Cardiac muscle cell (in vitro differentiated cells and primary cell): ENCODE results near the gene PGM1. TPM values are rescaled to one million over a fixed set of nuclear protein-coding genes. Genes with fewer than 3 reads are reported as not detected.
A peak's percentile ranks its signal among the peaks of the same experiment; 100 is the strongest.

ENCODE experiments used
- DNase-seq, 2 donors: peaks; one replicate each; pipeline versions ENCODE4 v3.0.0 to v3.0.0-alpha.2; 2010 to 2017; ENCODE audit warnings: low read depth in 1 of 2, low spot score in 1 of 2
- H3K27ac ChIP-seq: fragments of 200-600 bp; sonication (generic); 2 replicates; pipeline ENCODE4 v1.5.1; 2016
- H3K27me3 ChIP-seq: fragments of 200-600 bp; sonication (generic); 2 replicates; pipeline ENCODE4 v1.6.0; 2016; ENCODE audit warnings: control low read depth
- H3K36me3 ChIP-seq: fragments of 200-600 bp; sonication (generic); 2 replicates; pipeline ENCODE4 v1.5.1; 2016; ENCODE audit warnings: control low read depth
- H3K4me1 ChIP-seq: fragments of 200-600 bp; sonication (generic); 2 replicates; pipeline ENCODE4 v1.8.1; 2017; ENCODE audit warnings: low read depth, mild to moderate bottlenecking, mixed run types
- H3K4me3 ChIP-seq: fragments of 200-600 bp; sonication (generic); 2 replicates; pipeline ENCODE4 v1.5.1; 2016; ENCODE audit warnings: mild to moderate bottlenecking
- H3K9me3 ChIP-seq: fragments of 200-600 bp; sonication (generic); 2 replicates; pipeline ENCODE4 v1.5.1; 2017; ENCODE audit warnings: low read depth, mild to moderate bottlenecking, control low read depth
- CTCF ChIP-seq: IDR thresholded peaks from 2 replicates; pipeline ENCODE4 v1.5.1; 2012; ENCODE audit warnings: low read depth, mild to moderate bottlenecking, low read length
- polyA plus RNA-seq: library from polyadenylated mRNA; unstranded; fragments of >200 nt; fragmentation: Nextera tagmentation; extraction: Ambion mirVana; gene quantifications from 2 replicates; pipeline ENCODE4 v1.2.1, GENCODE V29; 2016
- total RNA-seq: library from RNA; depleted of rRNA; stranded (reverse); fragments of >200 nt; gene quantifications from 2 replicates; pipeline ENCODE4 v1.2.3, GENCODE V29; 2016

Gene PGM1
- total and polyA plus RNA-seq, 2 experiments from 2014 or later, result 277 to 344 TPM

GRCh38 chr1:63659448-63659847 is 66.2 kb downstream of the PGM1 start:
- no peak for TF ChIP-seq CTCF
- peaks cover 32% of the 10 kb centered on the region for H3K36me3 ChIP-seq
- H3K4me3 ChIP-seq, result no peak overlapping the region

DNA sequence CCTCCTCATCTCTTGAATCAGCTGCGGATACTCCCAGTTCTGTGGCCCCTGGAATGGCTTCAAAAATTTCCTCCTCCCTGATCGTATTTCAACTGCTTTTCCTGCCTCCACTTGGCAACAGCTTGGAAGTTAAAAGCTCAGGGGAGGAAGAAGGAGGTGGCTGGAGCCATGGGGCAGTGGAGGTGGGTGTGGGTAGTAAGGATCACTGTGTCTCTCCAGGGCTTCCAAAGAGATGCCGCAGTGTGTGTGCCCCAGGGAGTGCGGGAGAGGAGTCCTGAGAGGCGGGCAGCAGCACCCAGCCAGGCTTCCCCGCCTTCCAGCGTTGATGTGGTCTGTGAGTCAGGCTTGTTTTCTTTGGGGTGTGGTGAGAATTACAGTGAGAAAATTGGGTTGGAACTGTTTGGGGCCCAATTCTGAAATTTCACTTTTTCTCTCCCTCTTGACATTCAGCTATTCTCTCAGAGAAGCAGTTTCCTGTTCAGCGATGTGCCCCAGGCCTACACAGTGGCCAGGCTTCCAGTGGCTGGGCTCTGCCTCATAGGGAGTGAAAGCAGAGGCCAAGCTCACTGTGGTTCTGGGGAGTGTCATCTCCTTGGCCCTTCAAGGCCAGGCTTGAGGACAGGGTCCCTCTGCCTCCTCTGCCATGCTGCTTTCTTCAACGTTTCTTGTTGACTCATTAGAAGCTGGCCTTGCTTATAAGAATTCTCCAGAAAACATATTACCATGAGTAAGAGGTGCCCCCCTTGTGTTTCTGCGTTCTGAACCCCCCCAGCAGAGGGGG is 69.0 kb downstream of the PGM1 start:
- H3K4me1 ChIP-seq, result no peaks in the 10 kb centered on the region
- DNase-seq, result peak in 1 of 2 donors; percentile 83
- no peak for TF ChIP-seq CTCF
- no peak overlapping the region for H3K27ac ChIP-seq
- no peaks in the 10 kb centered on the region for H3K27me3 ChIP-seq
- no peaks in the 10 kb centered on the region for H3K9me3 ChIP-seq
- H3K36me3 ChIP-seq, result peaks cover 14% of the 10 kb centered on the region
- no peak overlapping the region for H3K4me3 ChIP-seq

More at GRCh38 chr1:63659448-63659847, 66.2 kb downstream of the PGM1 start:
- no peak for DNase-seq
- no peaks in the 10 kb centered on the region for H3K27me3 ChIP-seq
- no peaks in the 10 kb centered on the region for H3K4me1 ChIP-seq
- H3K27ac ChIP-seq, result peak overlapping the region; percentile 1
- no peaks in the 10 kb centered on the region for H3K9me3 ChIP-seq

GRCh38 chr1:63662841-63663240 is 69.6 kb downstream of the PGM1 start:
- TF ChIP-seq CTCF, result no peak
- peak in 1 of 2 donors; percentile 13 for DNase-seq
- Histone ChIP-seq H3K36me3 (peaks cover 10% of the 10 kb centered on the region), H3K4me1 (no peaks in the 10 kb centered on the region), H3K27ac (no peak overlapping the region), H3K27me3 (no peaks in the 10 kb centered on the region), H3K9me3 (no peaks in the 10 kb centered on the region), H3K4me3 (no peak overlapping the region)

- Histone ChIP-seq H3K27me3 (no peaks in the 10 kb centered on the region), H3K27ac (no peak overlapping the region), H3K4me1 (no peaks in the 10 kb centered on the region), H3K36me3 (peaks cover 10% of the 10 kb centered on the region), H3K9me3 (no peaks in the 10 kb centered on the region), H3K4me3 (no peak overlapping the region)
- TF ChIP-seq CTCF, result no peak
- DNase-seq, result no peak
These were observed 70.1 kb downstream of the PGM1 start for GRCh38 chr1:63663301-63663700.

- no peak overlapping the region for H3K27ac ChIP-seq
- DNase-seq, result no peak
- H3K9me3 ChIP-seq, result no peaks in the 10 kb centered on the region
- no peaks in the 10 kb centered on the region for H3K4me1 ChIP-seq
- H3K36me3 ChIP-seq, result peaks cover 10% of the 10 kb centered on the region
- no peaks in the 10 kb centered on the region for H3K27me3 ChIP-seq
- no peak overlapping the region for H3K4me3 ChIP-seq
- no peak for TF ChIP-seq CTCF
These were observed 70.7 kb downstream of the PGM1 start for GRCh38 chr1:63663873-63664272.
